Stimulated activated CD4-positive, alpha-beta T cell treated with anti-CD3 and anti-CD28 coated beads, Interleukin-1b, Interleukin-23, amount 100 ng/mL, for 4 hours (primary cell): ENCODE results near the gene BHMT.
"Not testable (repeated sequence)": the region's sequence is repeated elsewhere in the genome, so short reads cannot be mapped to it uniquely, and the experiment has no call there.

Experiments
- DNase-seq, 2 donors: peaks; one replicate each; pipeline ENCODE4 v3.0.0-alpha.2; 2020; ENCODE audit warnings: low read depth in 2 of 2

Gene BHMT

GRCh38 chr5:79172269-79172668 lies 60.7 kb downstream of the BHMT start:
- DNase-seq, result no peak

GRCh38 chr5:79173626-79174025 lies 62.0 kb downstream of the BHMT start:
- no peak for DNase-seq

GRCh38 chr5:79180449-79180848 lies 68.8 kb downstream of the BHMT start:
- DNase-seq, result not testable (repeated sequence)

- DNase-seq, result no peak
Observed at GRCh38 chr5:79181419-79182022, 69.9 kb downstream of the BHMT start.
